A549 (cell line): ENCODE measurements around the gene ACVRL1. TPM values are rescaled to one million over a fixed set of nuclear protein-coding genes. Genes with fewer than 3 reads are reported as not detected.

Experiments used
- ATAC-seq, 2 experiments: fragments of 200-7000 bp in 1 of 2; fragments of >200 bp in 1 of 2; cut with Nextera tagmentation in 1 of 2; cut with Tn5 transposase in 1 of 2; 3 replicates each; pipeline versions ENCODE4 v1.8.0 to v1.9.1; 2018 to 2020; ENCODE audit warnings: mild to moderate bottlenecking in 1 of 2, moderate library complexity in 1 of 2
- CTCF ChIA-PET: fragments of 300-600 bp; sonication (Branson Sonifier 250); formaldehyde crosslinking; extraction: SDS; loops from one replicate; lab custom pipeline; 2021; ENCODE audit warnings: antibody characterized with exemption, inconsistent platforms; lab: Yijun Ruan, JAX
- POLR2A ChIA-PET: fragments of 350-600 bp; formaldehyde crosslinking; extraction: SDS; loops from one replicate; lab custom pipeline; 2021; ENCODE audit warnings: antibody characterized with exemption, inconsistent platforms; lab: Yijun Ruan, JAX
- DNase-seq, 2 experiments: peaks; one replicate each; pipeline versions ENCODE4 v3.0.0 to v3.0.0-alpha.2; 2011 to 2016; ENCODE audit warnings: low read depth in 1 of 2, low spot score in 1 of 2
- FAIRE-seq: peaks from 2 replicates; lab custom pipeline; 2011; peaks lifted over from hg19 to GRCh38; lab: Jason Lieb, UNC
- H3K27ac ChIP-seq, 2 experiments: fragments of >200 bp; sonication (Bioruptor Twin); formaldehyde crosslinking; 3 replicates each; pipeline ENCODE4 v1.5.1; 2016 to 2017
- H3K4me1 ChIP-seq: fragments of >200 bp; sonication (Bioruptor Twin); formaldehyde crosslinking; 3 replicates; pipeline ENCODE4 v1.6.1; 2016
- H3K4me2 ChIP-seq: fragments of >200 bp; sonication (Bioruptor Twin); formaldehyde crosslinking; 3 replicates; pipeline ENCODE4 v1.6.1; 2016
- H3K4me3 ChIP-seq: fragments of >200 bp; sonication (Bioruptor Twin); formaldehyde crosslinking; 3 replicates; pipeline ENCODE4 v1.5.1; 2016
- H3K9me3 ChIP-seq: fragments of >200 bp; sonication (Bioruptor Twin); formaldehyde crosslinking; 3 replicates; pipeline ENCODE4 v1.6.1; 2016
- CBX2 ChIP-seq: fragments of 200-600 bp; sonication (generic); IDR thresholded peaks from 2 replicates; pipeline ENCODE4 v1.6.1; 2016; ENCODE audit warnings: low read depth, mild to moderate bottlenecking, borderline replicate concordance
- CTCF ChIP-seq: fragments of >200 bp; sonication (Bioruptor Twin); formaldehyde crosslinking; IDR thresholded peaks from 3 replicates; pipeline ENCODE4 v1.5.1; 2016
- HES2 ChIP-seq: fragments of >200 bp; sonication (Bioruptor Twin); formaldehyde crosslinking; IDR thresholded peaks from 2 replicates; pipeline ENCODE4 v1.6.1; 2016
- HOXA7 ChIP-seq: fragments of 250-450 bp; sonication (Bioruptor Pico); IDR thresholded peaks from 2 replicates; pipeline ENCODE4 v1.5.0; 2020; ENCODE audit warnings: mild to moderate bottlenecking, moderate library complexity
- HOXB5 ChIP-seq: fragments of 250-450 bp; sonication (Bioruptor Pico); IDR thresholded peaks from 2 replicates; pipeline ENCODE4 v1.5.0; 2020; ENCODE audit warnings: mild to moderate bottlenecking, moderate library complexity
- MAFK ChIP-seq: fragments of 450-650 bp; IDR thresholded peaks from 2 replicates; pipeline ENCODE4 v1.6.1; 2014; ENCODE audit not compliant: partially characterized antibody
- MAX ChIP-seq: IDR thresholded peaks from 2 replicates; pipeline ENCODE4 v1.6.1; 2012
- MYC ChIP-seq: IDR thresholded peaks from 2 replicates; pipeline ENCODE4 v1.6.1; 2012; ENCODE audit warnings: mild to moderate bottlenecking, inconsistent platforms, low read length, improper control_type of control experiment, borderline replicate concordance
- PHF8 ChIP-seq: fragments of 200-600 bp; sonication (generic); IDR thresholded peaks from 2 replicates; pipeline ENCODE4 v1.6.1; 2016; ENCODE audit warnings: low read depth, mild to moderate bottlenecking, antibody characterized with exemption, moderate library complexity, borderline replicate concordance
- POLR2AphosphoS2 ChIP-seq: conservative IDR thresholded peaks from 2 replicates; pipeline ENCODE4 v1.6.1; 2012; ENCODE audit warnings: low read length, improper control_type of control experiment, inconsistent platforms
- RNF2 ChIP-seq: fragments of 200-600 bp; sonication (generic); IDR thresholded peaks from 2 replicates; pipeline ENCODE4 v1.6.1; 2016; ENCODE audit warnings: low read depth, mild to moderate bottlenecking, antibody characterized with exemption, moderate library complexity, borderline replicate concordance
- TP53 ChIP-seq: fragments of 250-450 bp; sonication (Bioruptor Pico); IDR thresholded peaks from 2 replicates; pipeline ENCODE4 v1.5.0; 2021; ENCODE audit warnings: mild to moderate bottlenecking, moderate library complexity
- USF2 ChIP-seq: fragments of 450-650 bp; IDR thresholded peaks from 2 replicates; pipeline ENCODE4 v1.6.1; 2014; ENCODE audit warnings: antibody characterized with exemption
- ZSCAN20 ChIP-seq: fragments of 250-450 bp; sonication (Bioruptor Pico); IDR thresholded peaks from 2 replicates; pipeline ENCODE4 v1.8.0; 2022; ENCODE audit warnings: mild to moderate bottlenecking, moderate library complexity
- WGBS: methylation state at CpG from one replicate; pipeline ENCODE4 v1.1.6; 2017; ENCODE audit errors: missing lambda C conversion rate; 5-methylcytosine and 5-hydroxymethylcytosine counted together
- polyA plus RNA-seq, 4 experiments: library from polyadenylated mRNA; depleted of rRNA in 3 of 4; stranded (reverse); fragments of >200 nt; fragmentation: RNase III in 1 of 4; extraction: RNeasy Plus Mini Kit Qiagen cat#74134 plus additional on column Dnase treatment in 1 of 4; gene quantifications; 2 replicates in 3 of 4; 3 replicates in 1 of 4; pipeline ENCODE4 v1.2.3, GENCODE V29; 2011 to 2017

The ACVRL1 gene
- polyA plus RNA-seq, 2 of the 4 experiments (the other 2 are of a cell fraction): 0.03 TPM; not detected in 1

GRCh38 chr12:51862947-51863346, 44.4 kb upstream of the ACVRL1 start:
- no peak for TF ChIP-seq POLR2AphosphoS2
- no peak for TF ChIP-seq HOXA7 (CRISPR knock-in tag)
- no peak for TF ChIP-seq TP53
- no peak for TF ChIP-seq USF2
- no peak for TF ChIP-seq MAX
- no peak for TF ChIP-seq CTCF
- TF ChIP-seq HES2: no peak
- no peak for TF ChIP-seq HOXB5 (CRISPR knock-in tag)
- TF ChIP-seq MAFK: no peak
- no peak for TF ChIP-seq MYC
- ChIA-PET CTCF (interaction anchor here (1.3 to 4.5 kb wide), 5 partner anchors 12 to 60 kb away, joined by 3 to 28 read pairs (median 4); no protein-coding TSS in a partner anchor), POLR2A (no interaction called here)
- FAIRE-seq (no peak), DNase-seq (no peak), ATAC-seq (peak in 1 of 2 experiments; percentile 14; a peak in 2 of 6 replicates)
- Histone ChIP-seq H3K4me3 (no peak overlapping the region), H3K27ac (no peak overlapping the region), H3K4me2 (no peak overlapping the region), H3K4me1 (no peaks in the 10 kb centered on the region), H3K9me3 (no peaks in the 10 kb centered on the region)
- WGBS: 56% methylated on average over 4 of the region's 4 CpGs

GRCh38 chr12:51863363-51863932, 43.9 kb upstream of the ACVRL1 start:
- WGBS: 73% methylated on average over 15 of the region's 17 CpGs
- Histone ChIP-seq H3K27ac (no peak overlapping the region), H3K9me3 (no peaks in the 10 kb centered on the region), H3K4me2 (no peak overlapping the region), H3K4me1 (no peaks in the 10 kb centered on the region), H3K4me3 (no peak overlapping the region)
- ChIA-PET CTCF (interaction anchor here (1.3 to 4.5 kb wide), 5 partner anchors 12 to 59 kb away, joined by 3 to 28 read pairs (median 4); no protein-coding TSS in a partner anchor), POLR2A (no interaction called here)
- DNase-seq (no peak), FAIRE-seq (no peak), ATAC-seq (no peak)
- TF ChIP-seq HOXB5 (CRISPR knock-in tag): no peak
- TF ChIP-seq CBX2: no peak
- TF ChIP-seq CTCF: no peak
- no peak for TF ChIP-seq PHF8
- no peak for TF ChIP-seq ZSCAN20 (CRISPR knock-in tag)
- TF ChIP-seq, all 56 proteins: peak for 0

GRCh38 chr12:51863933-51864832, 43.1 kb upstream of the ACVRL1 start:
- no peak overlapping the region for H3K4me3 ChIP-seq
- no peak for DNase-seq
- no peak for ATAC-seq
- no peaks in the 10 kb centered on the region for H3K9me3 ChIP-seq
- FAIRE-seq: no peak
- no peaks in the 10 kb centered on the region for H3K4me1 ChIP-seq
- 71% methylated on average over 32 of the region's 53 CpGs for WGBS
- H3K27ac ChIP-seq: no peak overlapping the region
- TF ChIP-seq MAFK (peak; percentile 15), RNF2 (no peak)
- H3K4me2 ChIP-seq: no peak overlapping the region
- CTCF ChIA-PET: interaction anchor here (1.0 to 1.7 kb wide), 7 partner anchors 9 to 443 kb away, joined by 3 to 13 read pairs (median 4); no protein-coding TSS in a partner anchor
- POLR2A ChIA-PET: no interaction called here
